MM.1S (cell line): ENCODE data around the gene SUMF2.
A peak's percentile ranks its signal among the peaks of the same experiment; 100 is the strongest.

Experiments used
- DNase-seq: peaks from one replicate; pipeline ENCODE4 v3.0.0-alpha.2; 2015
- H2AFZ ChIP-seq: fragments of 300-600 bp; sonication (generic); 2 replicates; pipeline ENCODE4 v1.6.0; 2016; ENCODE audit warnings: antibody characterized with exemption, low read length
- H3F3A ChIP-seq: fragments of 300-600 bp; sonication (generic); 2 replicates; pipeline ENCODE4 v1.6.1; 2016; ENCODE audit warnings: mild to moderate bottlenecking, antibody characterized with exemption, low read length, moderate library complexity, mixed read lengths; ENCODE audit not compliant: insufficient read depth
- H3K27ac ChIP-seq: fragments of 300-600 bp; sonication (generic); 2 replicates; pipeline ENCODE4 v1.5.1; 2016; ENCODE audit warnings: mild to moderate bottlenecking, low read length
- H3K27me3 ChIP-seq: fragments of 300-600 bp; sonication (generic); replicated peaks from 2 replicates; pipeline ENCODE4 v1.6.0; 2016; ENCODE audit warnings: low read length; ENCODE audit not compliant: insufficient read depth
- H3K36me3 ChIP-seq: fragments of 300-600 bp; sonication (generic); replicated peaks from 2 replicates; pipeline ENCODE4 v1.6.1; 2016; ENCODE audit warnings: mild to moderate bottlenecking, low read length, mixed read lengths; ENCODE audit not compliant: insufficient read depth
- H3K4me1 ChIP-seq: fragments of 300-600 bp; sonication (generic); 2 replicates; pipeline ENCODE4 v1.6.1; 2016; ENCODE audit warnings: low read length, mixed read lengths
- H3K4me2 ChIP-seq: fragments of 300-600 bp; sonication (generic); 2 replicates; pipeline ENCODE4 v1.6.0; 2016; ENCODE audit warnings: low read depth, low read length
- H3K4me3 ChIP-seq: fragments of 300-600 bp; sonication (generic); 2 replicates; pipeline ENCODE4 v1.5.1; 2016; ENCODE audit warnings: low read length, mixed read lengths
- H3K79me2 ChIP-seq: fragments of 300-600 bp; sonication (generic); 2 replicates; pipeline ENCODE4 v1.6.1; 2016; ENCODE audit warnings: mixed run types, low read length, mixed read lengths
- H3K9ac ChIP-seq: fragments of 300-600 bp; sonication (generic); 2 replicates; pipeline ENCODE4 v1.6.1; 2016; ENCODE audit warnings: low read length, mixed read lengths
- H3K9me2 ChIP-seq: fragments of 300-600 bp; sonication (generic); replicated peaks from 2 replicates; pipeline ENCODE4 v1.6.1; 2016; ENCODE audit warnings: mild to moderate bottlenecking, low read length, mixed read lengths; ENCODE audit not compliant: insufficient read depth
- H3K9me3 ChIP-seq: fragments of 300-600 bp; sonication (generic); replicated peaks from 2 replicates; pipeline ENCODE4 v1.6.1; 2016; ENCODE audit warnings: mild to moderate bottlenecking, low read length, mixed read lengths; ENCODE audit not compliant: insufficient read depth
- H4K20me1 ChIP-seq: fragments of 300-600 bp; sonication (generic); 2 replicates; pipeline ENCODE4 v1.6.1; 2016; ENCODE audit warnings: mild to moderate bottlenecking, low read length, moderate library complexity, mixed read lengths; ENCODE audit not compliant: insufficient read depth
- EZH2 ChIP-seq: fragments of 300-600 bp; sonication (generic); optimal IDR thresholded peaks from 2 replicates; pipeline ENCODE3; 2017; ENCODE audit warnings: low read depth, mild to moderate bottlenecking, antibody characterized with exemption, low read length, mixed read lengths
- EZH2phosphoT487 ChIP-seq: fragments of 300-600 bp; sonication (generic); IDR thresholded peaks from 2 replicates; pipeline ENCODE4 v1.6.1; 2018; ENCODE audit warnings: antibody characterized with exemption, low read length
- TF ChIP-seq, protein P1 (sequence below): fragments of 300-600 bp; sonication (generic); IDR thresholded peaks from 2 replicates; pipeline ENCODE4 v1.5.1; 2016; ENCODE audit warnings: antibody characterized with exemption, low read length, mixed read lengths

Gene SUMF2

DNA sequence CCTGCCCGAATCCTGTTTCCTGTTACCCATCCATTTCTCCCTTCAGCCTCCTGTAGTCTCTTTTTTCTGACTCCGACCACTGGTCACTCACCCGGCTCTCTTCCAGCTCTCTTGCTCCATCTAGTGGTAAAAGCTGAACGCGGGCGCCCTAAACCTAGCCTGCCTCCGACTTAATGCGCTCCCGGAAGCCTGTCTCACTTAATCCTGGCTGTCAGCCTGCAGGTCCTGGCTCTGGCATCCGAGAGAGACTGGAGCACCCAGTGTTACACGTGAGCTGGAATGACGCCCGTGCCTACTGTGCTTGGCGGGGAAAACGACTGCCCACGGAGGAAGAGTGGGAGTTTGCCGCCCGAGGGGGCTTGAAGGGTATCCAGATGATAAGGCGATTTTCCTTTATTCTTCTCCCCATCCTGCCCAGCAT, 10.3 kb downstream of the SUMF2 start:
- DNase-seq, result peak; percentile 62
- no peak for TF ChIP-seq EZH2phosphoT487
- TF ChIP-seq, protein P1, sequence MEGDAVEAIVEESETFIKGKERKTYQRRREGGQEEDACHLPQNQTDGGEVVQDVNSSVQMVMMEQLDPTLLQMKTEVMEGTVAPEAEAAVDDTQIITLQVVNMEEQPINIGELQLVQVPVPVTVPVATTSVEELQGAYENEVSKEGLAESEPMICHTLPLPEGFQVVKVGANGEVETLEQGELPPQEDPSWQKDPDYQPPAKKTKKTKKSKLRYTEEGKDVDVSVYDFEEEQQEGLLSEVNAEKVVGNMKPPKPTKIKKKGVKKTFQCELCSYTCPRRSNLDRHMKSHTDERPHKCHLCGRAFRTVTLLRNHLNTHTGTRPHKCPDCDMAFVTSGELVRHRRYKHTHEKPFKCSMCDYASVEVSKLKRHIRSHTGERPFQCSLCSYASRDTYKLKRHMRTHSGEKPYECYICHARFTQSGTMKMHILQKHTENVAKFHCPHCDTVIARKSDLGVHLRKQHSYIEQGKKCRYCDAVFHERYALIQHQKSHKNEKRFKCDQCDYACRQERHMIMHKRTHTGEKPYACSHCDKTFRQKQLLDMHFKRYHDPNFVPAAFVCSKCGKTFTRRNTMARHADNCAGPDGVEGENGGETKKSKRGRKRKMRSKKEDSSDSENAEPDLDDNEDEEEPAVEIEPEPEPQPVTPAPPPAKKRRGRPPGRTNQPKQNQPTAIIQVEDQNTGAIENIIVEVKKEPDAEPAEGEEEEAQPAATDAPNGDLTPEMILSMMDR, result peak; percentile 90
- no peak overlapping the region for H3K4me3 ChIP-seq
- H3K36me3 ChIP-seq, result no peaks in the 10 kb centered on the region; the same call in 1 of the 2 replicates
- H3K27me3 ChIP-seq, result no peaks in the 10 kb centered on the region
- H2AFZ ChIP-seq, result no peak overlapping the region
- H3K9me2 ChIP-seq, result no peaks in the 10 kb centered on the region
- H3K9me3 ChIP-seq, result no peaks in the 10 kb centered on the region
- no peaks in the 10 kb centered on the region for H3F3A ChIP-seq
- H3K79me2 ChIP-seq, result no peaks in the 10 kb centered on the region
- no peak overlapping the region for H3K27ac ChIP-seq
- H3K4me2 ChIP-seq, result no peak overlapping the region
- no peak overlapping the region for H3K9ac ChIP-seq
- no peaks in the 10 kb centered on the region for H4K20me1 ChIP-seq
- no peaks in the 10 kb centered on the region for H3K4me1 ChIP-seq

DNA sequence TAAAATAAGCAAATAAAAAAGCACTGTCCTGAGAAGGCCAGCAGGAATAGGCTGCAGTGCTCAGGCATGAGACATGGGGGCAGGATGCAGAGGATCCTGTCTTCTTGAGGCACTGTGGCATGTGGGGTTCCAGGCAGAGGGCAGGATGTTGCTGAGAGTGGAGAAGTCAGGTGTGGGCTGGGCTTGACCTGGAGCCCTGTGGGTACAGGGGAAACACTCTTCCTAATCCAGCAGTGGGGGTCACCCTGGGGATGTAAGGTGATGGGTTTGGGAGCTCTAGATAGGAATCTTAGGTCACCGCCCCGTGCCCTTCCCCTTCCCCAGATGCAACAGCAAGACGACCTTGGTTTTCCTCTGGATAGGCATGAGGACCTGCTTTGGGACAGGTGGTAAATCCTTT, 13.6 kb downstream of the SUMF2 start:
- H3K27me3 ChIP-seq, result no peaks in the 10 kb centered on the region
- no peak for DNase-seq
- H3K9ac ChIP-seq, result no peak overlapping the region
- no peak overlapping the region for H3K4me3 ChIP-seq
- H3F3A ChIP-seq, result no peaks in the 10 kb centered on the region
- no peak overlapping the region for H2AFZ ChIP-seq
- TF ChIP-seq EZH2, result no peak
- no peak for TF ChIP-seq EZH2phosphoT487
- TF ChIP-seq, protein P1, result no peak
- H3K36me3 ChIP-seq, result no peaks in the 10 kb centered on the region
- no peaks in the 10 kb centered on the region for H3K79me2 ChIP-seq
- H4K20me1 ChIP-seq, result no peaks in the 10 kb centered on the region
- no peak overlapping the region for H3K4me2 ChIP-seq
- no peaks in the 10 kb centered on the region for H3K9me2 ChIP-seq
- H3K4me1 ChIP-seq, result no peaks in the 10 kb centered on the region
- no peak overlapping the region for H3K27ac ChIP-seq
- no peaks in the 10 kb centered on the region for H3K9me3 ChIP-seq

DNA sequence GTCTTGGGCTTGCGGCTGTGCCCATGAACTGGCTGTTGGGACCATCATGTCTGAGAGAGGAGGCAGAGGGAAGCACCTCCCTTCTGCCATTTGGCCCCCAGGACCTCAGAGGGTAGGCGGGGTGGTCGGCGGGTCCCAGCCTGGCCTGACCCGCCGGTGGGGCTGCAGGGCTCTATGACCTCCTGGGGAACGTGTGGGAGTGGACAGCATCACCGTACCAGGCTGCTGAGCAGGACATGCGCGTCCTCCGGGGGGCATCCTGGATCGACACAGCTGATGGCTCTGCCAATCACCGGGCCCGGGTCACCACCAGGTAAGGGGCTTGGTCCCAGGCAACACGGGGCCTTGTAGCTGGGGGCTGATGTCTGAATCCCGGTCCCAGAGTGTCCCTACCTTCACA, 14.1 kb downstream of the SUMF2 start:
- no peaks in the 10 kb centered on the region for H3K27me3 ChIP-seq
- no peak overlapping the region for H2AFZ ChIP-seq
- TF ChIP-seq, protein P1, result no peak
- TF ChIP-seq EZH2phosphoT487, result no peak
- no peak for TF ChIP-seq EZH2
- no peaks in the 10 kb centered on the region for H3K4me1 ChIP-seq
- no peaks in the 10 kb centered on the region for H3K79me2 ChIP-seq
- no peak overlapping the region for H3K9ac ChIP-seq
- H4K20me1 ChIP-seq, result no peaks in the 10 kb centered on the region
- no peak for DNase-seq
- no peaks in the 10 kb centered on the region for H3K36me3 ChIP-seq
- H3K9me2 ChIP-seq, result no peaks in the 10 kb centered on the region
- H3K27ac ChIP-seq, result no peak overlapping the region
- no peaks in the 10 kb centered on the region for H3F3A ChIP-seq
- H3K4me2 ChIP-seq, result no peak overlapping the region
- no peak overlapping the region for H3K4me3 ChIP-seq
- no peaks in the 10 kb centered on the region for H3K9me3 ChIP-seq
